Measurements from ENCODE around the gene BICD2. TPM values are rescaled to one million over a fixed set of nuclear protein-coding genes. Genes with fewer than 3 reads are reported as not detected.

Gene BICD2
- total RNA-seq, 4 donors from 2014 or later: 135 to 201 (median 153) TPM

GRCh38 chr9:92736563-92737215, 27.9 kb downstream of the BICD2 start:
- TF ChIP-seq EP300 (IDR thresholded peaks at IDR 0.05): no peak
- TF ChIP-seq POLR2A (IDR thresholded peaks at IDR 0.05): no peak
- TF ChIP-seq, protein P1, sequence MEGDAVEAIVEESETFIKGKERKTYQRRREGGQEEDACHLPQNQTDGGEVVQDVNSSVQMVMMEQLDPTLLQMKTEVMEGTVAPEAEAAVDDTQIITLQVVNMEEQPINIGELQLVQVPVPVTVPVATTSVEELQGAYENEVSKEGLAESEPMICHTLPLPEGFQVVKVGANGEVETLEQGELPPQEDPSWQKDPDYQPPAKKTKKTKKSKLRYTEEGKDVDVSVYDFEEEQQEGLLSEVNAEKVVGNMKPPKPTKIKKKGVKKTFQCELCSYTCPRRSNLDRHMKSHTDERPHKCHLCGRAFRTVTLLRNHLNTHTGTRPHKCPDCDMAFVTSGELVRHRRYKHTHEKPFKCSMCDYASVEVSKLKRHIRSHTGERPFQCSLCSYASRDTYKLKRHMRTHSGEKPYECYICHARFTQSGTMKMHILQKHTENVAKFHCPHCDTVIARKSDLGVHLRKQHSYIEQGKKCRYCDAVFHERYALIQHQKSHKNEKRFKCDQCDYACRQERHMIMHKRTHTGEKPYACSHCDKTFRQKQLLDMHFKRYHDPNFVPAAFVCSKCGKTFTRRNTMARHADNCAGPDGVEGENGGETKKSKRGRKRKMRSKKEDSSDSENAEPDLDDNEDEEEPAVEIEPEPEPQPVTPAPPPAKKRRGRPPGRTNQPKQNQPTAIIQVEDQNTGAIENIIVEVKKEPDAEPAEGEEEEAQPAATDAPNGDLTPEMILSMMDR (IDR thresholded peaks at IDR 0.05): no peak
- TF ChIP-seq POLR2AphosphoS5 (IDR thresholded peaks at IDR 0.05): no peak
- no peaks in the 10 kb centered on the region for H3K27me3 ChIP-seq
- H3K27ac ChIP-seq: peak overlapping the region; percentile 82
- peak; percentile 36 to 52 for DNase-seq (ENCODE audit: low spot score in 2 of 2)
- no peak overlapping the region for H3K4me3 ChIP-seq
- WGBS: 81% methylated on average over 8 of the region's 9 CpGs
- peaks cover 72% of the 10 kb centered on the region for H3K4me1 ChIP-seq
- H3K36me3 ChIP-seq: no peaks in the 10 kb centered on the region
- H3K9me3 ChIP-seq: no peaks in the 10 kb centered on the region

GRCh38 chr9:92735636-92736562, 28.7 kb downstream of the BICD2 start:
- no peaks in the 10 kb centered on the region for H3K9me3 ChIP-seq
- H3K27ac ChIP-seq: no peak overlapping the region
- H3K4me1 ChIP-seq: peaks cover 70% of the 10 kb centered on the region
- 69% methylated on average over 8 of the region's 9 CpGs for WGBS
- peak; percentile 16 to 59 for DNase-seq (ENCODE audit: low spot score in 2 of 2)
- no peaks in the 10 kb centered on the region for H3K36me3 ChIP-seq
- no peak overlapping the region for H3K4me3 ChIP-seq
- H3K27me3 ChIP-seq: no peaks in the 10 kb centered on the region
- TF ChIP-seq POLR2AphosphoS5 (IDR thresholded peaks at IDR 0.05): no peak
- TF ChIP-seq POLR2A (IDR thresholded peaks at IDR 0.05): no peak
- TF ChIP-seq, protein P1 (IDR thresholded peaks at IDR 0.05): no peak
- no peak for TF ChIP-seq EP300 (IDR thresholded peaks at IDR 0.05)

- TF ChIP-seq EP300 (IDR thresholded peaks at IDR 0.05) (no peak), POLR2A (IDR thresholded peaks at IDR 0.05) (no peak), POLR2AphosphoS5 (IDR thresholded peaks at IDR 0.05) (no peak)
- TF ChIP-seq, protein P1 (IDR thresholded peaks at IDR 0.05): no peak
- H3K27me3 ChIP-seq: no peaks in the 10 kb centered on the region
- no peaks in the 10 kb centered on the region for H3K9me3 ChIP-seq
- no peaks in the 10 kb centered on the region for H3K36me3 ChIP-seq
- 79% methylated on average over 6 of the region's 9 CpGs for WGBS
- no peak overlapping the region for H3K4me3 ChIP-seq
- DNase-seq (ENCODE audit: low spot score in 2 of 2): peak; percentile 52 to 66
- H3K27ac ChIP-seq: no peak overlapping the region
- H3K4me1 ChIP-seq: peaks cover 66% of the 10 kb centered on the region
Observed at GRCh38 chr9:92734931-92735635, 29.6 kb downstream of the BICD2 start.

- Histone ChIP-seq H3K36me3 (peaks cover 16% of the 10 kb centered on the region), H3K4me3 (no peak overlapping the region), H3K4me1 (peaks cover 58% of the 10 kb centered on the region), H3K27ac (no peak overlapping the region), H3K27me3 (no peaks in the 10 kb centered on the region), H3K9me3 (no peaks in the 10 kb centered on the region)
- WGBS: 95% methylated on average over 8 of the region's 8 CpGs
- TF ChIP-seq EP300 (IDR thresholded peaks at IDR 0.05) (no peak), POLR2A (IDR thresholded peaks at IDR 0.05) (no peak), POLR2AphosphoS5 (IDR thresholded peaks at IDR 0.05) (no peak)
- TF ChIP-seq, protein P1 (IDR thresholded peaks at IDR 0.05): no peak
- DNase-seq (ENCODE audit: low spot score in 2 of 2): peak in 1 of 2 donors; percentile 70
Observed at GRCh38 chr9:92730897-92731296, 33.7 kb downstream of the BICD2 start.

All from suprapubic skin (tissue), 4 donors.